ENCODE measurements around the gene STAM2. TPM values are rescaled to one million over a fixed set of nuclear protein-coding genes. Genes with fewer than 3 reads are reported as not detected.
A peak's percentile ranks its signal among the peaks of the same experiment; 100 is the strongest.
"Not testable (repeated sequence)": the region's sequence is repeated elsewhere in the genome, so short reads cannot be mapped to it uniquely, and the experiment has no call there.

Gene STAM2
- total RNA-seq, 1 donor from 2014 or later = 22.9 TPM

DNA sequence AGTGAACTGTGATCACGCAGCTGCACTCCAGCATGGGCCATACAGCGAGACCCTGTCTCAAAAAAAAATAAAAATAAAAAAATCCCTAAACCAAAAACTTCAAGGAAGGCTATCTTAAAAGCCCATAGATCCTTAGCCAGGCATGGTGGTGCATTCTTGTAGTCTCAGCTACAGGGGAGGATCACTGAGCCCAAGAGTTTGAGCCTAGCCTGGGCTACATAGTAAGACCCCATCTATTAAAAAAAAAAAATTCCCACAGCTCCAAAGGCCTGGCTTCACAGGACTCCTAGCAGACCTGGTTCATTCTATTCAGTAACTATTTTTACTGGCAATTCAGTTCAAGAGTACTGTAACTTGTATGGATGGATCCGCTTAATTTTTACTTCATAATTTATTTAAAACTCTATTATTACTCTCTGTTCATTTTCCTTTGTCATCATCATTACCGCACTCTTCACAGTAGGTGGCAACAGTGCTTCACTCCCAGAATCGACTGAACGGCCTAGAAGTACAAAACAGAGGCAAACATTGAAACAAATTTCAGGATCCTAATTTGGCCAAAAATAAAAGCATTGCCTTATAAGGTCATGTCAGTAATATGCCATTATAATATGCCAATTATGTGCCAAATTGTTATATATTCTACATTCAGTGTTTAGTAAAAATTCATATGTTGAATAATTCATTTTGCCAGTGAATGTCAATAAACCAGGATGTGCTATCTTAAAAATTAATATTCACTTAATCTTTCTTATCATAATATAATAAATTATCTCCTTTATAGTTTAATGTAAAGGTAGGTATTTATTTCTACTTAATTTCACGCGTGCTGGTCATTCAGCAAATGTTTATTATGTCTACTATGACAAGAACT, 14.3 kb upstream of the STAM2 start:
- Mint-ChIP-seq H3K27me3 (ENCODE audit: unreplicated experiment) (no peaks in the 10 kb centered on the region), H3K27ac (ENCODE audit: unreplicated experiment) (no peak overlapping the region)
- peak; percentile 36 for DNase-seq (ENCODE audit: low spot score)

DNA sequence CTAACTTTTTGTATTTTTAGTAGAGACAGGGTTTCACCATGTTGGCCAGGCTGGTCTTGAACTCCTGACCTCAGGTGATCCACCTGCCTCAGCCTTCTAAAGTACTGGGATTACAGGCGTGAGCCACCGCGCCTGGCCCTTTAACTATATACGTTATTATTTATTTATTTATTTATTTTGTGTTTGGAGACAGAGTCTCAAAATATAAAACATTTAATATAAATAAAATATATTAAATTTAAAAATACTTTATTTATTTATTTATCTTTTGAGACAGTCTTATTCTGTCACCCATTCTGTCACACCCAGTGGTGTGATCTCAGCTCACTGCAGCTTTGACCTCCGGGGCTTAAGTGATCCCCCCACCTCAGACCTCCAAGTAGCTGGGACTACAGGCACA, 11.2 kb upstream of the STAM2 start:
- H3K4me1 Mint-ChIP-seq (ENCODE audit: unreplicated experiment); H3K27me3 Mint-ChIP-seq (ENCODE audit: unreplicated experiment); H3K9me3 Mint-ChIP-seq (ENCODE audit: unreplicated experiment); H3K4me3 Mint-ChIP-seq (ENCODE audit: unreplicated experiment); H3K36me3 Mint-ChIP-seq (ENCODE audit: low read depth, unreplicated experiment); DNase-seq (ENCODE audit: low spot score); H3K27ac Mint-ChIP-seq (ENCODE audit: unreplicated experiment): not testable (repeated sequence)

More for the DNA sequence above, 14.3 kb upstream of the STAM2 start:
- Mint-ChIP-seq H3K4me3 (ENCODE audit: unreplicated experiment) (no peak overlapping the region), H3K36me3 (ENCODE audit: low read depth, unreplicated experiment) (no peaks in the 10 kb centered on the region), H3K4me1 (ENCODE audit: unreplicated experiment) (no peaks in the 10 kb centered on the region), H3K9me3 (ENCODE audit: unreplicated experiment) (no peaks in the 10 kb centered on the region)
- TF ChIP-seq, protein P1, sequence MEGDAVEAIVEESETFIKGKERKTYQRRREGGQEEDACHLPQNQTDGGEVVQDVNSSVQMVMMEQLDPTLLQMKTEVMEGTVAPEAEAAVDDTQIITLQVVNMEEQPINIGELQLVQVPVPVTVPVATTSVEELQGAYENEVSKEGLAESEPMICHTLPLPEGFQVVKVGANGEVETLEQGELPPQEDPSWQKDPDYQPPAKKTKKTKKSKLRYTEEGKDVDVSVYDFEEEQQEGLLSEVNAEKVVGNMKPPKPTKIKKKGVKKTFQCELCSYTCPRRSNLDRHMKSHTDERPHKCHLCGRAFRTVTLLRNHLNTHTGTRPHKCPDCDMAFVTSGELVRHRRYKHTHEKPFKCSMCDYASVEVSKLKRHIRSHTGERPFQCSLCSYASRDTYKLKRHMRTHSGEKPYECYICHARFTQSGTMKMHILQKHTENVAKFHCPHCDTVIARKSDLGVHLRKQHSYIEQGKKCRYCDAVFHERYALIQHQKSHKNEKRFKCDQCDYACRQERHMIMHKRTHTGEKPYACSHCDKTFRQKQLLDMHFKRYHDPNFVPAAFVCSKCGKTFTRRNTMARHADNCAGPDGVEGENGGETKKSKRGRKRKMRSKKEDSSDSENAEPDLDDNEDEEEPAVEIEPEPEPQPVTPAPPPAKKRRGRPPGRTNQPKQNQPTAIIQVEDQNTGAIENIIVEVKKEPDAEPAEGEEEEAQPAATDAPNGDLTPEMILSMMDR (IDR thresholded peaks at IDR 0.05; ENCODE audit: unreplicated experiment) = no peak

DNA sequence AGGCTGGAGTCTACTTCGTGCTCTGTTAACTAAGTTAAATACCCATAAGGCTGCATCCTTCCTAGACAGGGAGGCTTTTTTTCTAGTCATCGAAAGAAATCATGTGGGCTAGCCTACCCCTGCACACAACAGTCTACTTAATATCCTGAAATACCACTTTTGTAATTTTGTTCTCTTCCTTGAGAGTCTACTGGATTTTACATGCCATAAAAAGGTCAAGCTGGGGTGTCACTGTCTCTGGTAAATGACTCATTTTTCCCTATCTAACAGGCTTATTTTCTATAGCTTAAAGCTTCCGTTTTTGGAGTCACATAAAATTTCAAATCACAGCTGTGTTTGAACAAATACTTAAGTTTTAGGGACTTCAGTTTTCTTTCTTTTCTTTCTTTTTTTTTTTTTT, 10.7 kb upstream of the STAM2 start:
- Mint-ChIP-seq H3K4me3 (ENCODE audit: unreplicated experiment) (no peak overlapping the region), H3K36me3 (ENCODE audit: low read depth, unreplicated experiment) (no peaks in the 10 kb centered on the region), H3K27ac (ENCODE audit: unreplicated experiment) (no peak overlapping the region), H3K9me3 (ENCODE audit: unreplicated experiment) (peaks cover 4% of the 10 kb centered on the region), H3K27me3 (ENCODE audit: unreplicated experiment) (peaks cover 1% of the 10 kb centered on the region), H3K4me1 (ENCODE audit: unreplicated experiment) (no peaks in the 10 kb centered on the region)
- no peak for DNase-seq (ENCODE audit: low spot score)
- TF ChIP-seq, protein P1 (IDR thresholded peaks at IDR 0.05; ENCODE audit: unreplicated experiment) = no peak

DNA sequence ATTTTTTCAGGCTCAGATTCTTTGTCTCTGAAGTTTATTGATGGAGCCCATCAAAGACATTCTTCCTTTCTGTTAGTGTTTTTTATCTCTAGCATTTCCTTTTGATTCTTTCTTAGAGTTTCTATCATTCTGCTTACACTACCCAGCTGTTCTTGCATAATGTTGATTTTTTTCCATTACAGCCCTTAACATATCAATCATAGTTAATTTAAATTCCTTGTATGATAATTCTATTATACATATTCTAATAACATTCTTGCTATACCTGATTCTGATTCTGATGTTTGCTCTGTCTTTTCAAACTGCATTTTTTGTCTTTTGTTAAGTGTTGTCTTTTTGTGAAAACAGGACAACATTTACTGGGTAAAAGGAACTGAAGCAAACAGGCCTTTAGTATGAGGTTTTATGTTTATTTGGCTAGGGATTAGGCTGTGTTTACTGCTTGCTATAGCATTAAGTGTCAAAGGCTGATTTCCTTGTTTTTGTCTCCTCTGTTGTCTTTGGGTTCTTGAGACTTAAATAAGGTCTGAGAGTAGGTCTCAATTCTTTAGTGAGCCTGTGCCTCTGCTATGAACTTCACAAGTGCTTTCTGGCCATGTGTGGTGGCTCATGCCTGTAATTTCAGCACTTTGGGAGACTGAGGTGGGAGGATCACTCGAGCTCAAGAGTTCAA, 8.0 kb upstream of the STAM2 start:
- H3K27ac Mint-ChIP-seq (ENCODE audit: unreplicated experiment) = no peak overlapping the region
- peaks cover under 1% of the 10 kb centered on the region for H3K36me3 Mint-ChIP-seq (ENCODE audit: low read depth, unreplicated experiment)
- peaks cover 5% of the 10 kb centered on the region for H3K27me3 Mint-ChIP-seq (ENCODE audit: unreplicated experiment)
- TF ChIP-seq, protein P1 (IDR thresholded peaks at IDR 0.05; ENCODE audit: unreplicated experiment) = no peak
- DNase-seq (ENCODE audit: low spot score) = no peak
- no peak overlapping the region for H3K4me3 Mint-ChIP-seq (ENCODE audit: unreplicated experiment)
- H3K9me3 Mint-ChIP-seq (ENCODE audit: unreplicated experiment) = peaks cover 8% of the 10 kb centered on the region
- no peaks in the 10 kb centered on the region for H3K4me1 Mint-ChIP-seq (ENCODE audit: unreplicated experiment)

DNA sequence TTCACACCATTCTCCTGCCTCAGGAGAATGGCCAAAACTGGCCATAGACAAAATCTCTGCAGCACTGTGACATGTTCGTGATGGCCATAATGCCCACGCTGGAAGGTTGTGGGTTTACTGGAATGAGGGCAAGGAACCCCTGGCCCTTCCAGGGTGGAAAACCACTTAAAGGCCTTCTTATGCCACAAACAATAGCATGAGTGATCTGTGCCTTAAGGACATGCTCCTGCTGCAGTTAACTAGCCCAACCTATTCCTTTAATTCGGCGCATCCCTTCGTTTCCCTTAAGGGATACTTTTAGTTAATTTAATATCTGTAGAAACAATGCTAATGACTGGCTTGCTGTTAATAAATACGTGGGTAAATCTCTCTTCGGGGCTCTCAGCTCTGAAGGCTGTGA, 2.1 kb upstream of the STAM2 start:
- Mint-ChIP-seq H3K36me3 (ENCODE audit: low read depth, unreplicated experiment) (peaks cover 15% of the 10 kb centered on the region), H3K4me1 (ENCODE audit: unreplicated experiment) (peaks cover 12% of the 10 kb centered on the region)
- H3K4me3 Mint-ChIP-seq (ENCODE audit: unreplicated experiment); H3K27ac Mint-ChIP-seq (ENCODE audit: unreplicated experiment); DNase-seq (ENCODE audit: low spot score); H3K9me3 Mint-ChIP-seq (ENCODE audit: unreplicated experiment); H3K27me3 Mint-ChIP-seq (ENCODE audit: unreplicated experiment): not testable (repeated sequence)

Measured in endothelial cell (in vitro differentiated cells).